ENCODE measurements around the gene TFDP1. TPM values are rescaled to one million over a fixed set of nuclear protein-coding genes. Genes with fewer than 3 reads are reported as not detected.

Gene TFDP1
- total and polyA plus RNA-seq, 2 of the 4 experiments (the other 2 are of a cell fraction), result 59.3 to 97.0 TPM

- ChIA-PET POLR2A (ENCODE audit: unreplicated experiment) (no interaction called here), CTCF (no interaction called here)
- Histone ChIP-seq H3K56ac (ENCODE audit: extremely low read depth, insufficient read depth, low read length) (no peak overlapping the region), H4K20me1 (ENCODE audit: insufficient read depth, low read length) (peaks cover 6% of the 10 kb centered on the region; the same call in 1 of the 2 replicates), H3K9me3 (ENCODE audit: control insufficient read depth, insufficient read depth, low read length) (no peaks in the 10 kb centered on the region), H3K23ac (ENCODE audit: low read depth, low read length) (no peak overlapping the region), H3K27me3 (ENCODE audit: control insufficient read depth, insufficient read depth, low read length) (peaks cover 2% of the 10 kb centered on the region; the same call in 1 of the 2 replicates), H2BK20ac (ENCODE audit: low read depth, low read length) (no peak overlapping the region), H2AFZ (replicated peaks; ENCODE audit: low read length, poor library complexity) (no peak overlapping the region), H2BK120ac (ENCODE audit: low read depth, low read length) (no peak overlapping the region), H3K4me1 (ENCODE audit: control insufficient read depth, insufficient read depth, low read length) (no peaks in the 10 kb centered on the region), H3K4me2 (ENCODE audit: low read depth, low read length) (no peak overlapping the region), H4K5ac (ENCODE audit: low read depth, low read length) (no peak overlapping the region), H3K9ac (ENCODE audit: low read depth, low read length) (no peak overlapping the region), H2BK5ac (ENCODE audit: low read depth, low read length, poor library complexity, severe bottlenecking) (no peak overlapping the region), H3K18ac (ENCODE audit: low read depth, low read length) (no peak overlapping the region), H2BK15ac (ENCODE audit: low read depth, low read length) (no peak overlapping the region), H3K4ac (ENCODE audit: low read depth, low read length) (no peak overlapping the region), H3K36me3 (ENCODE audit: control insufficient read depth, insufficient read depth, low read length) (peaks cover 2% of the 10 kb centered on the region; the same call in 1 of the 2 replicates), H4K8ac (ENCODE audit: low read depth in 2 of 2, low read length in 2 of 2) (no peak overlapping the region), H4K91ac (ENCODE audit: insufficient read depth, low read depth, low read length) (no peak overlapping the region), H3K27ac (ENCODE audit: insufficient read depth, low read length) (no peak overlapping the region), H3K9me1 (ENCODE audit: insufficient read depth, low read length) (peaks cover 10% of the 10 kb centered on the region), H3K79me1 (ENCODE audit: low read depth in 1 of 2, low read length in 2 of 2) (no peaks in the 10 kb centered on the region), H2AK5ac (ENCODE audit: low read depth, low read length) (no peak overlapping the region), H3K14ac (replicated peaks; ENCODE audit: low read depth, low read length) (no peak overlapping the region), H2AK9ac (replicated peaks; ENCODE audit: low read depth, low read length, poor library complexity) (no peak overlapping the region), H3K4me3 (ENCODE audit: insufficient read depth, low read depth, low read length) (no peak overlapping the region)
- no peak for ATAC-seq (ENCODE audit: low read depth)
- intact Hi-C loops (cut with micrococcal nuclease) (no loop called here), dilution Hi-C loops (cut with HindIII; ENCODE audit: low sequenced_read_pairs, unreplicated experiment) (no loop called here), in situ Hi-C loops (cut with MboI; ENCODE audit: low sequenced_read_pairs) (no loop called here)
- WGBS, 2 experiments (ENCODE audit: extremely low coverage in 2 of 2, insufficient read length in 1 of 2), result no CpG with 5 or more reads among the region's 7 CpGs
- TF ChIP-seq USF2 (IDR thresholded peaks at IDR 0.05; ENCODE audit: low read depth, low read length) (no peak), MXI1 (IDR thresholded peaks at IDR 0.05; ENCODE audit: borderline replicate concordance, low read depth, low read length) (no peak), ELK1 (IDR thresholded peaks at IDR 0.05; ENCODE audit: borderline replicate concordance, low read depth, low read length) (no peak), MAFK (IDR thresholded peaks at IDR 0.05; ENCODE audit: low read depth, low read length) (no peak), MAZ (IDR thresholded peaks at IDR 0.05; ENCODE audit: borderline replicate concordance, low read depth, low read length) (no peak), POLR2A (IDR thresholded peaks at IDR 0.05; ENCODE audit: low read depth, low read length) (no peak), NFE2L2 (IDR thresholded peaks at IDR 0.05; ENCODE audit: low read depth, low read length) (no peak), CTCF (conservative IDR thresholded peaks at IDR 0.05; ENCODE audit: low read depth, low read length) (no peak), RCOR1 (IDR thresholded peaks at IDR 0.05; ENCODE audit: insufficient replicate concordance, low read length) (no peak), SMC3 (IDR thresholded peaks at IDR 0.05; ENCODE audit: low read depth, low read length) (no peak), CEBPB (IDR thresholded peaks at IDR 0.05; ENCODE audit: low read depth, low read length) (no peak)
- BruUV-seq (replicated peaks), result no TSS peak
- DNase-seq, result no peak
Observed at GRCh38 chr13:113559061-113559460, 25.5 kb upstream of the TFDP1 start.
